ENCODE results near the gene LRFN5. TPM values are rescaled to one million over a fixed set of nuclear protein-coding genes. Genes with fewer than 3 reads are reported as not detected.
A peak's percentile ranks its signal among the peaks of the same experiment; 100 is the strongest.
"Not testable (repeated sequence)": the region's sequence is repeated elsewhere in the genome, so short reads cannot be mapped to it uniquely, and the experiment has no call there.

LRFN5 gene
- polyA plus RNA-seq, 1 experiment: 3.3 TPM

DNA sequence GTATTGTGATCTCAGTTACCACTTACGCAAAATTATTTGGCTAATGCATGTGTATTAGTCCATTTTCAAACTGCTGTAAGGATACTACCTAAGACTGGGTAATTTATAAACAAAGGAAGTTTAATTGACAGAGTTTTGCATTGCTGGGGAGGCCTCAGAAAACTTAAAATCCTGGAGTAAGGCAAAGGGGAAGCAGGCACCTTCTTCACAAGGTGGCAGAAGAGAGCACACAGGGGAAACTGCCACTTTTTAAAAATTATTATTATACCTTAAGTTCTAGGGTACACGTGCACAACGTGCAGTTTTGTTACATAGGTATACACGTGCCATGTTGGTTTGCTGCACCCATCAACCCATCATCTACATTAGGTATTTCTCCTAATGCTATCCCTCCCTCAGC, 143.9 kb downstream of the LRFN5 start:
- H3K9me3 ChIP-seq (ENCODE audit: control insufficient read depth, insufficient read depth, low read length); H3K27me3 ChIP-seq (ENCODE audit: control insufficient read depth, insufficient read depth, low read length); DNase-seq (ENCODE audit: low read depth, low spot score); POLR2A ChIA-PET; H3K27ac ChIP-seq (ENCODE audit: low read depth, low read length); CTCF ChIA-PET; H3K4me3 ChIP-seq (ENCODE audit: low read depth, low read length): not testable (repeated sequence)
- TF ChIP-seq, protein P1, sequence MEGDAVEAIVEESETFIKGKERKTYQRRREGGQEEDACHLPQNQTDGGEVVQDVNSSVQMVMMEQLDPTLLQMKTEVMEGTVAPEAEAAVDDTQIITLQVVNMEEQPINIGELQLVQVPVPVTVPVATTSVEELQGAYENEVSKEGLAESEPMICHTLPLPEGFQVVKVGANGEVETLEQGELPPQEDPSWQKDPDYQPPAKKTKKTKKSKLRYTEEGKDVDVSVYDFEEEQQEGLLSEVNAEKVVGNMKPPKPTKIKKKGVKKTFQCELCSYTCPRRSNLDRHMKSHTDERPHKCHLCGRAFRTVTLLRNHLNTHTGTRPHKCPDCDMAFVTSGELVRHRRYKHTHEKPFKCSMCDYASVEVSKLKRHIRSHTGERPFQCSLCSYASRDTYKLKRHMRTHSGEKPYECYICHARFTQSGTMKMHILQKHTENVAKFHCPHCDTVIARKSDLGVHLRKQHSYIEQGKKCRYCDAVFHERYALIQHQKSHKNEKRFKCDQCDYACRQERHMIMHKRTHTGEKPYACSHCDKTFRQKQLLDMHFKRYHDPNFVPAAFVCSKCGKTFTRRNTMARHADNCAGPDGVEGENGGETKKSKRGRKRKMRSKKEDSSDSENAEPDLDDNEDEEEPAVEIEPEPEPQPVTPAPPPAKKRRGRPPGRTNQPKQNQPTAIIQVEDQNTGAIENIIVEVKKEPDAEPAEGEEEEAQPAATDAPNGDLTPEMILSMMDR (IDR thresholded peaks at IDR 0.05; ENCODE audit: low read depth, low read length): peak; percentile 16; the same call in 1 of the 2 replicates

DNA sequence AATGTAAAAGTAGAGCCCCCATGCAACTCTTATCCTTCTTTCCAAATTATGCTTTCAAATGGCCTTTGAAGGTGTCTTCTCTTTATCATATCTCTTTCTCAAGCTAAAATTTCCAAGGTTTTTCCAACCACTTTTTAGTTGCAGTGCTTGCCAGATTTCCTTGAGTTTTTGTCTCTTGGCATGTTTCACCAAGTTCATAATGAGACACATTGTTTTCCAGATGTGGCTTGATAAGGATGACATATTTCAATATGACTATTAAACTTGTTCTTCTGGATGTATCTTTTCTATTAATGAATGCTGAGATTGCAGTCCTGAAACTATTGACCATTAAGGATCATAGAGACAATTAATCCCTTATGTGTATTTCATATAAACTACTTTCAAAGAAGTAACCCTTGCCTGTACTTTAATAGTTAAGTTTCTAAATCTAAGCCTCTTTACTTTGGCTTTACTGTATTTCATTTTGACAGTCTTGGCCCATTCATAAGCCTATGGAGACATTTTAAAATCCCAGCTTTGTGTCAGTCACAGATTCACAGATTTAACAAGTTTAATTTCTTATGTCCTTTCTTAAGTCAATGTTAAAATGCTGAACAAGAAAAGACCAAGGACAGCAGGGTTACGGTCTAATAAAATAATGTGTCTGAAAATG, 151.5 kb downstream of the LRFN5 start:
- CTCF ChIA-PET: no interaction called here
- TF ChIP-seq, protein P1 (IDR thresholded peaks at IDR 0.05; ENCODE audit: low read depth, low read length): no peak

DNA sequence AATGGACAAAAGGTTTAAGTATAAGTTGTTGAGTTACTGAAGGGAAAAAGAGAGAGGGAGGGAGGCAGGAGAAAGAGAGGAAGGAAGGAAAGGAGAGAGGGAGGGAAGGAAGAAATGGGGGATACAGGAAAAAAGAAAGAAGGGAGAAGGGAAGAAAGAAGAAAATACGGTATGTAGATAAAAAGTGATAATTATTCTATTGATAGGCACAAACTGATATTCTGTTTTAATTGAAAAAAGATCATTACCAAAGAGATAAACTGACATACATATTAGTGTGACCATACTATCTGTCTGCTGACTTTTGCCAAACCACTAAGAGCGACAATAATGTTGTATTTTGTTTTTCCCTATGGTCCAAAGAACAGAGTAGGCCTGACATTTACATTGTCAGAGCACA, 154.5 kb downstream of the LRFN5 start:
- CTCF ChIA-PET: no interaction called here

More for the DNA sequence above, 151.5 kb downstream of the LRFN5 start:
- no peak overlapping the region for H3K4me3 ChIP-seq (ENCODE audit: low read depth, low read length)
- H3K9me3 ChIP-seq (ENCODE audit: control insufficient read depth, insufficient read depth, low read length): no peaks in the 10 kb centered on the region
- no peaks in the 10 kb centered on the region for H3K27me3 ChIP-seq (ENCODE audit: control insufficient read depth, insufficient read depth, low read length)
- DNase-seq (ENCODE audit: low read depth, low spot score): no peak
- POLR2A ChIA-PET: no interaction called here
- no peak overlapping the region for H3K27ac ChIP-seq (ENCODE audit: low read depth, low read length)

DNA sequence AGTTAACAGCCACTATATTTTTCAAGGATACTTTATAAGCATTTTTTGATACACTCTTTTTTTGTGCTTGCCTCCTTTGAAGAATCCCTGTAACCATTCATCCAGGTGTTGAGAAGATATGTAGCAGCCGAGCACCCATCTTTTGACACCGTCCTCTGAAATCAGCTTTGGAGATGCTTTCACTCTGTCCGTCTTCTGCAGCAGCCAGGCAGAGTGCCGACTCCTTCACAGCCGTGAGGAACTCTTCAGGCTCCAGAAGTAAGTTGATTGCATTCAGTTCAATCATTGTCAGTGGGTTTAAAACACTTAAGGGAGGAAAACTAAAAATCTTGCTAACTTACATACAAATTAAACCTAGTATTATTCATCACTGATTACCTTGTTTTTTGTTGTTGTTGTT, 160.1 kb downstream of the LRFN5 start:
- TF ChIP-seq, protein P1 (IDR thresholded peaks at IDR 0.05; ENCODE audit: low read depth, low read length): no peak
- Histone ChIP-seq H3K27me3 (ENCODE audit: control insufficient read depth, insufficient read depth, low read length) (no peaks in the 10 kb centered on the region), H3K9me3 (ENCODE audit: control insufficient read depth, insufficient read depth, low read length) (no peaks in the 10 kb centered on the region), H3K4me3 (ENCODE audit: low read depth, low read length) (no peak overlapping the region), H3K27ac (ENCODE audit: low read depth, low read length) (no peak overlapping the region)
- no peak for DNase-seq (ENCODE audit: low read depth, low spot score)
- CTCF ChIA-PET: no interaction called here
- POLR2A ChIA-PET: no interaction called here

More for the DNA sequence above, 154.5 kb downstream of the LRFN5 start:
- DNase-seq (ENCODE audit: low read depth, low spot score): no peak
- Histone ChIP-seq H3K27me3 (ENCODE audit: control insufficient read depth, insufficient read depth, low read length) (no peaks in the 10 kb centered on the region), H3K4me3 (ENCODE audit: low read depth, low read length) (no peak overlapping the region), H3K27ac (ENCODE audit: low read depth, low read length) (no peak overlapping the region), H3K9me3 (ENCODE audit: control insufficient read depth, insufficient read depth, low read length) (no peaks in the 10 kb centered on the region)
- POLR2A ChIA-PET: no interaction called here
- TF ChIP-seq, protein P1 (IDR thresholded peaks at IDR 0.05; ENCODE audit: low read depth, low read length): no peak

DNA sequence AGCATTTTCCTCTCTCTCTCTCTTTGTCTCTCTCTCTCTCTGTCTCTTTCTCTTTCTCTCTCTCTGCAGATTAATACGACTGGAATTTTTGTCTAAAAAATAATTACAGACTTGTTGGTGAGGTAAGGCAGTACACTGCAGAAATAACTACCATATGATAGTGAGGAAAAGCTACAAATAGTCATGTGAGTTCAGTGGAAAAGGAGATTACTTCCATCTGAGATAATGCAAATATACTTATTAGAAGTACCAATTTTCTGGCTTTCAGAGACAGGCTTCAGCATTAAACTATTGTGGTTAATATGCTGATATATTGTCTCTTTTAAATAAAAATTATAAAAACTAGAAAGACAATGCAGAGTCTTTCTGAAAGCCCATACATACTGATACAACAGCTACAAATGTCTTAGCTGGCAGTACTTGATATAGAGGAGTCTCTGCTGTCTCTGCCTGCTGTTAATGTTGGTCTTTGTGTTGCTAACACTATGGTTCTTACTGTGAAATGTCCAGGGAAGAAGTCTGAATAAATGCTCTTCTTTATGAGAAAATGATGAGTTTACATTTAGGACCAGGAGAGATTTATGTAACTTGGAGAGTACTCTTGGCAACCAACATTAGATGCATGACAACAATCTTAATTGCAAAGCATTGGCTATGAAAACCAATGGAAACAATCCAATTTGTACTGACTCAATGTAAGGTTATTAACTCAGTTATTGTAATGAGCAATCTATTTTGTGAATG, 167.0 kb downstream of the LRFN5 start:
- TF ChIP-seq, protein P1 (IDR thresholded peaks at IDR 0.05; ENCODE audit: low read depth, low read length): no peak
- CTCF ChIA-PET: no interaction called here
- no peak for DNase-seq (ENCODE audit: low read depth, low spot score)
- H3K27me3 ChIP-seq (ENCODE audit: control insufficient read depth, insufficient read depth, low read length): no peaks in the 10 kb centered on the region
- no peak overlapping the region for H3K27ac ChIP-seq (ENCODE audit: low read depth, low read length)
- H3K4me3 ChIP-seq (ENCODE audit: low read depth, low read length): no peak overlapping the region
- H3K9me3 ChIP-seq (ENCODE audit: control insufficient read depth, insufficient read depth, low read length): no peaks in the 10 kb centered on the region
- POLR2A ChIA-PET: no interaction called here
